SK-N-SH treated with all-trans-retinoic acid at 6 μM for 48 hours (cell line): ENCODE results near the gene SUSD4.
"Not testable (repeated sequence)": the region's sequence is repeated elsewhere in the genome, so short reads cannot be mapped to it uniquely, and the experiment has no call there.

Source experiments
- BACH2 ChIP-seq: fragments of 250-450 bp; sonication (Bioruptor Pico); IDR thresholded peaks from 2 replicates; pipeline ENCODE4 v1.9.0; 2021; ENCODE audit warnings: mild to moderate bottlenecking, borderline replicate concordance
- CREB5 ChIP-seq: fragments of 250-450 bp; sonication (Bioruptor Pico); IDR thresholded peaks from 2 replicates; pipeline ENCODE4 v1.5.1; 2020; ENCODE audit warnings: low read depth, mild to moderate bottlenecking, moderate library complexity
- ESRRG ChIP-seq: fragments of 250-450 bp; sonication (Bioruptor Pico); IDR thresholded peaks from 2 replicates; pipeline ENCODE4 v1.6.1; 2021; ENCODE audit warnings: mild to moderate bottlenecking
- OSR1 ChIP-seq: fragments of 250-450 bp; sonication (Bioruptor Pico); IDR thresholded peaks from 2 replicates; pipeline ENCODE4 v1.8.0; 2022; ENCODE audit warnings: moderate library complexity, mild to moderate bottlenecking, inconsistent platforms
- ZC3H10 ChIP-seq: fragments of 250-450 bp; sonication (Bioruptor Pico); IDR thresholded peaks from 2 replicates; pipeline ENCODE4 v1.5.1; 2021; ENCODE audit warnings: mild to moderate bottlenecking, moderate library complexity
- ZFP30 ChIP-seq: fragments of 450-650 bp; formaldehyde crosslinking; IDR thresholded peaks from 2 replicates; pipeline ENCODE4 v1.5.0; 2022; ENCODE audit warnings: mild to moderate bottlenecking, moderate library complexity
- ZNF8 ChIP-seq: fragments of 450-650 bp; formaldehyde crosslinking; IDR thresholded peaks from 2 replicates; pipeline ENCODE4 v1.5.0; 2020; ENCODE audit warnings: mild to moderate bottlenecking, moderate library complexity
- TF ChIP-seq, protein P1 (sequence below): fragments of 250-450 bp; sonication (Bioruptor Pico); IDR thresholded peaks from 2 replicates; pipeline ENCODE4 v1.8.0; 2020; ENCODE audit warnings: mild to moderate bottlenecking, moderate library complexity, borderline replicate concordance
- TF ChIP-seq, protein P2 (sequence below): fragments of 250-450 bp; sonication (Bioruptor Pico); IDR thresholded peaks from 2 replicates; pipeline ENCODE4 v1.5.0; 2020; ENCODE audit warnings: mild to moderate bottlenecking, moderate library complexity

- TF ChIP-seq, protein P1, sequence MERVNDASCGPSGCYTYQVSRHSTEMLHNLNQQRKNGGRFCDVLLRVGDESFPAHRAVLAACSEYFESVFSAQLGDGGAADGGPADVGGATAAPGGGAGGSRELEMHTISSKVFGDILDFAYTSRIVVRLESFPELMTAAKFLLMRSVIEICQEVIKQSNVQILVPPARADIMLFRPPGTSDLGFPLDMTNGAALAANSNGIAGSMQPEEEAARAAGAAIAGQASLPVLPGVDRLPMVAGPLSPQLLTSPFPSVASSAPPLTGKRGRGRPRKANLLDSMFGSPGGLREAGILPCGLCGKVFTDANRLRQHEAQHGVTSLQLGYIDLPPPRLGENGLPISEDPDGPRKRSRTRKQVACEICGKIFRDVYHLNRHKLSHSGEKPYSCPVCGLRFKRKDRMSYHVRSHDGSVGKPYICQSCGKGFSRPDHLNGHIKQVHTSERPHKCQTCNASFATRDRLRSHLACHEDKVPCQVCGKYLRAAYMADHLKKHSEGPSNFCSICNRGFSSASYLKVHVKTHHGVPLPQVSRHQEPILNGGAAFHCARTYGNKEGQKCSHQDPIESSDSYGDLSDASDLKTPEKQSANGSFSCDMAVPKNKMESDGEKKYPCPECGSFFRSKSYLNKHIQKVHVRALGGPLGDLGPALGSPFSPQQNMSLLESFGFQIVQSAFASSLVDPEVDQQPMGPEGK (CRISPR knock-in tag) = not testable (repeated sequence)
- not testable (repeated sequence) for TF ChIP-seq ZFP30, CREB5, ESRRG, OSR1, ZNF8, ZC3H10, BACH2 (CRISPR knock-in tag)
- TF ChIP-seq, protein P2, sequence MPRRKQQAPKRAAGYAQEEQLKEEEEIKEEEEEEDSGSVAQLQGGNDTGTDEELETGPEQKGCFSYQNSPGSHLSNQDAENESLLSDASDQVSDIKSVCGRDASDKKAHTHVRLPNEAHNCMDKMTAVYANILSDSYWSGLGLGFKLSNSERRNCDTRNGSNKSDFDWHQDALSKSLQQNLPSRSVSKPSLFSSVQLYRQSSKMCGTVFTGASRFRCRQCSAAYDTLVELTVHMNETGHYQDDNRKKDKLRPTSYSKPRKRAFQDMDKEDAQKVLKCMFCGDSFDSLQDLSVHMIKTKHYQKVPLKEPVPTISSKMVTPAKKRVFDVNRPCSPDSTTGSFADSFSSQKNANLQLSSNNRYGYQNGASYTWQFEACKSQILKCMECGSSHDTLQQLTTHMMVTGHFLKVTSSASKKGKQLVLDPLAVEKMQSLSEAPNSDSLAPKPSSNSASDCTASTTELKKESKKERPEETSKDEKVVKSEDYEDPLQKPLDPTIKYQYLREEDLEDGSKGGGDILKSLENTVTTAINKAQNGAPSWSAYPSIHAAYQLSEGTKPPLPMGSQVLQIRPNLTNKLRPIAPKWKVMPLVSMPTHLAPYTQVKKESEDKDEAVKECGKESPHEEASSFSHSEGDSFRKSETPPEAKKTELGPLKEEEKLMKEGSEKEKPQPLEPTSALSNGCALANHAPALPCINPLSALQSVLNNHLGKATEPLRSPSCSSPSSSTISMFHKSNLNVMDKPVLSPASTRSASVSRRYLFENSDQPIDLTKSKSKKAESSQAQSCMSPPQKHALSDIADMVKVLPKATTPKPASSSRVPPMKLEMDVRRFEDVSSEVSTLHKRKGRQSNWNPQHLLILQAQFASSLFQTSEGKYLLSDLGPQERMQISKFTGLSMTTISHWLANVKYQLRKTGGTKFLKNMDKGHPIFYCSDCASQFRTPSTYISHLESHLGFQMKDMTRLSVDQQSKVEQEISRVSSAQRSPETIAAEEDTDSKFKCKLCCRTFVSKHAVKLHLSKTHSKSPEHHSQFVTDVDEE (CRISPR knock-in tag) = not testable (repeated sequence)
These were observed 80.3 kb downstream of the SUSD4 start for GRCh38 chr1:223283697-223284096.
